ENCODE results near the gene CD28. TPM values are rescaled to one million over a fixed set of nuclear protein-coding genes. Genes with fewer than 3 reads are reported as not detected.

CD28 gene
- total and polyA plus RNA-seq, 2 experiments from 2014 or later: 0.11 TPM

DNA sequence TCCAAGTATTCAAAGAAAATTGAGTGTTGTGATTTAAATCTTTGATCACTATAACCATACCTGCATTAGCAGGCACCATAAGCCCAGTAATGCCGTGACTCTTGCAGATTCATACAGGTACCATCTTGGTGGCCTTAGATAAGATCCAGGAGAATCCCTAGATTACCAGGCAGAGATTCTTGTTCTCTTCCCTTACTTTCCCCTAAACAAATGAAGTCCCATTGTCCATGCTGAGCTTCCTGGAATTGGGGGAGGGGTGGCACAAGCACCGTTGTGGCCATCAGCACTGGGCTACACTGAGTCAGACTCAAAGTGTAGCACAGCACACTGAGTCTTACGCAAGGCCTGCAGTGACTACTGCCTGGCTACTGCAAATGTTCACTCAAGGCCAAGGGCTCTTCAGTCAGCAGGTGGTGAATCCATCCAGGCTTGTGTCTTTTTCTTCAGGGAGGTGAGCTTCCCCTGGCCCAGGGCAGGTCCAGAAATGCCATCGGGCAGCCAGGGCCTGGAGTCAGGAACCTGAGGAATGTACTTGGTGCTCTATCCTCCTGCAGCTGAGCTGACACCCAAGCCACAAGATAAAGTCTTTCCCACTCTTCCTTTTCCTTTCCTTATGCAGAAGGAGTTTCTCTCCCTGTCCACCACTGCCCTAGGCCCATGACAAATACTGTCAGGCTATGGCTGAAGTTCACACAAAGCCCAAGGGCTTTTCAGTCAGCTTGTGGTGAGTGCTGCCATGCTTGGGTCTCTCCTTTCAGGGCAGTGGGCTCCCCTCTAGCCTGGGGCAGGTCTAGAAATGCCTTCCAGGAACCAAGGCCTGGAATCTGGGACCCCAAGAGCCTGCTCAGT is 52.6 kb downstream of the CD28 start:
- Histone ChIP-seq H3K9me2 (ENCODE audit: insufficient read depth) (no peaks in the 10 kb centered on the region), H3K4me1 (ENCODE audit: insufficient read depth) (peaks cover 26% of the 10 kb centered on the region), H4K20me1 (ENCODE audit: insufficient read depth) (no peaks in the 10 kb centered on the region), H3K4me3 (0 out of 2 replicates have a peak overlapping the region, but pooled peaks have one; percentile 7), H3K36me3 (ENCODE audit: low read depth) (no peaks in the 10 kb centered on the region), H3K27me3 (replicated peaks; ENCODE audit: insufficient read depth) (no peaks in the 10 kb centered on the region), H3F3A (ENCODE audit: insufficient read depth) (peaks cover 27% of the 10 kb centered on the region), H3K4me2 (ENCODE audit: unreplicated experiment) (peak overlapping the region; percentile 19), H3K27ac (peak overlapping the region; percentile 90), H3K9ac (peak overlapping the region; percentile 64), H3K9me3 (ENCODE audit: low read depth) (no peaks in the 10 kb centered on the region), H2AFZ (no peak overlapping the region), H3K79me2 (ENCODE audit: insufficient read depth) (no peaks in the 10 kb centered on the region)
- in situ Hi-C loops (cut with MboI): no loop called here
- 40 to 46% methylated on average over 4 of the region's 4 CpGs for WGBS, 2 experiments (ENCODE audit: low coverage in 1 of 2, low lambda C conversion rate in 2 of 2, missing lambda C conversion rate in 2 of 2)
- peak; percentile 94 for DNase-seq
- no peak for TF ChIP-seq EZH2 (IDR thresholded peaks at IDR 0.05; ENCODE audit: insufficient read depth, poor library complexity, severe bottlenecking)
- TF ChIP-seq EZH2phosphoT487 (IDR thresholded peaks at IDR 0.05; ENCODE audit: insufficient read depth, low read depth): no peak

- H3K79me2 ChIP-seq (ENCODE audit: insufficient read depth): no peaks in the 10 kb centered on the region
- WGBS, 2 experiments (ENCODE audit: low coverage in 1 of 2, low lambda C conversion rate in 2 of 2, missing lambda C conversion rate in 2 of 2): 69 to 70% methylated on average over 4 of the region's 4 CpGs
- peak overlapping the region; percentile 64 for H3K9ac ChIP-seq
- DNase-seq: peak; percentile 95
- H3K4me1 ChIP-seq (ENCODE audit: insufficient read depth): peaks cover 26% of the 10 kb centered on the region
- 0 out of 2 replicates have a peak overlapping the region, but pooled peaks have one; percentile 7 for H3K4me3 ChIP-seq
- H3K4me2 ChIP-seq (ENCODE audit: unreplicated experiment): peak overlapping the region; percentile 19
- no peaks in the 10 kb centered on the region for H3K27me3 ChIP-seq (replicated peaks; ENCODE audit: insufficient read depth)
- no peaks in the 10 kb centered on the region for H3K36me3 ChIP-seq (ENCODE audit: low read depth)
- in situ Hi-C loops (cut with MboI): no loop called here
- H3K27ac ChIP-seq: peak overlapping the region; percentile 90
- peaks cover 27% of the 10 kb centered on the region for H3F3A ChIP-seq (ENCODE audit: insufficient read depth)
- H4K20me1 ChIP-seq (ENCODE audit: insufficient read depth): no peaks in the 10 kb centered on the region
- no peak overlapping the region for H2AFZ ChIP-seq
- no peaks in the 10 kb centered on the region for H3K9me3 ChIP-seq (ENCODE audit: low read depth)
- no peak for TF ChIP-seq EZH2phosphoT487 (IDR thresholded peaks at IDR 0.05; ENCODE audit: insufficient read depth, low read depth)
- TF ChIP-seq EZH2 (IDR thresholded peaks at IDR 0.05; ENCODE audit: insufficient read depth, poor library complexity, severe bottlenecking): no peak
- H3K9me2 ChIP-seq (ENCODE audit: insufficient read depth): no peaks in the 10 kb centered on the region
These were observed 53.4 kb downstream of the CD28 start for GRCh38 chr2:203759690-203760365.

DNA sequence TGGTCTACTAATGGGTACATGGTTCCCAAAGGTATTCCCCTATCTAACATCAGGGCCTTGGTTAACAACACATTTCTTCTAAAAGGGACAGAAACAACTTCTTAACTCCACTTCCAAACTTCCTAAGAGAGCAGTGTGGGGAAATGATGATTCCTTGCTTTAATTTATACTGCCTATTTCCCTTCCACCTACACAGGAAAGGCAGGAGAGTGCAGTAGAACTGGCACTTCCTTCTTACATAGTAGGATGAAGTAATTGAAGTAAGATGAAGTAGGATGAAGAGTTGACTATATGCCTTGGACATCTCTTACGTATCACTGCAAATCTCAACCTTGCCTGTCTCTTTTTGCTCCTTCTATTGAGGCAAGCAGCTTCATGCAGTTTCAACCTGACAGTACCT is 54.7 kb downstream of the CD28 start:
- in situ Hi-C loops (cut with MboI): no loop called here

GRCh38 chr2:203763241-203763937 is 57.0 kb downstream of the CD28 start:
- H3K79me2 ChIP-seq (ENCODE audit: insufficient read depth): no peaks in the 10 kb centered on the region
- H3K27me3 ChIP-seq (replicated peaks; ENCODE audit: insufficient read depth): no peaks in the 10 kb centered on the region
- 86 to 96% methylated on average over 1 of the region's 1 CpG for WGBS, 2 experiments (ENCODE audit: low coverage in 1 of 2, low lambda C conversion rate in 2 of 2, missing lambda C conversion rate in 2 of 2)
- no peaks in the 10 kb centered on the region for H3K9me2 ChIP-seq (ENCODE audit: insufficient read depth)
- H3K4me2 ChIP-seq (ENCODE audit: unreplicated experiment): no peak overlapping the region
- no peak overlapping the region for H3K9ac ChIP-seq
- DNase-seq: no peak
- in situ Hi-C loops (cut with MboI): no loop called here
- H3K27ac ChIP-seq: no peak overlapping the region
- no peaks in the 10 kb centered on the region for H4K20me1 ChIP-seq (ENCODE audit: insufficient read depth)
- H3K4me3 ChIP-seq: no peak overlapping the region
- TF ChIP-seq EZH2 (IDR thresholded peaks at IDR 0.05; ENCODE audit: insufficient read depth, poor library complexity, severe bottlenecking) (no peak), EZH2phosphoT487 (IDR thresholded peaks at IDR 0.05; ENCODE audit: insufficient read depth, low read depth) (no peak)
- H3F3A ChIP-seq (ENCODE audit: insufficient read depth): peaks cover 25% of the 10 kb centered on the region
- peaks cover 26% of the 10 kb centered on the region for H3K4me1 ChIP-seq (ENCODE audit: insufficient read depth)
- no peaks in the 10 kb centered on the region for H3K9me3 ChIP-seq (ENCODE audit: low read depth)
- no peaks in the 10 kb centered on the region for H3K36me3 ChIP-seq (ENCODE audit: low read depth)
- no peak overlapping the region for H2AFZ ChIP-seq

More for the DNA sequence above, 54.7 kb downstream of the CD28 start:
- Histone ChIP-seq H3K36me3 (ENCODE audit: low read depth) (no peaks in the 10 kb centered on the region), H2AFZ (no peak overlapping the region), H3K9me3 (ENCODE audit: low read depth) (no peaks in the 10 kb centered on the region), H3K27me3 (replicated peaks; ENCODE audit: insufficient read depth) (no peaks in the 10 kb centered on the region), H3F3A (ENCODE audit: insufficient read depth) (peaks cover 27% of the 10 kb centered on the region), H3K27ac (no peak overlapping the region), H3K4me2 (ENCODE audit: unreplicated experiment) (no peak overlapping the region), H4K20me1 (ENCODE audit: insufficient read depth) (no peaks in the 10 kb centered on the region), H3K9me2 (ENCODE audit: insufficient read depth) (no peaks in the 10 kb centered on the region), H3K4me1 (ENCODE audit: insufficient read depth) (peaks cover 26% of the 10 kb centered on the region), H3K9ac (no peak overlapping the region), H3K4me3 (no peak overlapping the region), H3K79me2 (ENCODE audit: insufficient read depth) (no peaks in the 10 kb centered on the region)
- DNase-seq: no peak
- 95 to 100% methylated on average over 1 of the region's 1 CpG for WGBS, 2 experiments (ENCODE audit: low coverage in 1 of 2, low lambda C conversion rate in 2 of 2, missing lambda C conversion rate in 2 of 2)
- TF ChIP-seq EZH2phosphoT487 (IDR thresholded peaks at IDR 0.05; ENCODE audit: insufficient read depth, low read depth) (no peak), EZH2 (IDR thresholded peaks at IDR 0.05; ENCODE audit: insufficient read depth, poor library complexity, severe bottlenecking) (no peak)

All from GM23248 (cell line).